H1 (cell line): Measurements from ENCODE around the gene ARHGAP22. TPM values are rescaled to one million over a fixed set of nuclear protein-coding genes. Genes with fewer than 3 reads are reported as not detected.

Source experiments
- BRCA1 ChIP-seq: IDR thresholded peaks from 2 replicates; pipeline ENCODE4 v1.6.1; 2012; ENCODE audit warnings: low read depth, low read length, improper control_type of control experiment
- EGR1 ChIP-seq: IDR thresholded peaks from 2 replicates; pipeline ENCODE4 v1.6.1; 2011; ENCODE audit warnings: low read depth, low read length, borderline replicate concordance
- KDM4A ChIP-seq: IDR thresholded peaks from one replicate; pipeline ENCODE4 v1.7.1; 2012; ENCODE audit warnings: low read depth, mild to moderate bottlenecking, moderate library complexity, low read length, inconsistent platforms; ENCODE audit not compliant: severe bottlenecking
- MAFK ChIP-seq: IDR thresholded peaks from 2 replicates; pipeline ENCODE4 v1.6.1; 2012; ENCODE audit warnings: low read depth, mild to moderate bottlenecking, improper control_type of control experiment, low read length
- MAX ChIP-seq: IDR thresholded peaks from 2 replicates; pipeline ENCODE4 v1.6.1; 2012; ENCODE audit warnings: inconsistent platforms
- RNF2 ChIP-seq: fragments of 200-900, 300-1000 bp; sonication (generic); IDR thresholded peaks from 2 replicates; pipeline ENCODE4 v1.7.1; 2016; ENCODE audit warnings: borderline replicate concordance, low read depth, mild to moderate bottlenecking, antibody characterized with exemption, low read length; ENCODE audit not compliant: poor library complexity, severe bottlenecking; ENCODE audit errors: missing control alignments
- TCF12 ChIP-seq: IDR thresholded peaks from 2 replicates; pipeline ENCODE4 v1.6.1; 2011; ENCODE audit warnings: low read depth, mild to moderate bottlenecking, low read length
- polyA plus RNA-seq, 7 experiments: library from polyadenylated mRNA; depleted of rRNA in 3 of 7; stranded (reverse) in 5 of 7; unstranded in 2 of 7; fragments of >200 nt in 5 of 7; fragments of 200-250 nt in 2 of 7; gene quantifications; 1 replicate in 5 of 7; 2 replicates in 1 of 7; 4 replicates in 1 of 7; pipeline versions ENCODE4 v1.2.1 to v1.2.3, GENCODE V29; 2011 to 2013; ENCODE audit warnings: missing spikeins in 2 of 7, mixed read lengths in 2 of 7
- total RNA-seq: library from RNA; stranded (reverse); fragmentation: NEBNext Ultra II Directional; extraction: Animal tissue kit (Norgen Biotek cat#: 25700); gene quantifications from 2 replicates; pipeline ENCODE4 v1.2.1, GENCODE V29; 2021

Gene ARHGAP22
- total and polyA plus RNA-seq, 2 of the 8 experiments (the other 6 are each of a cell fraction or from before 2014, with no cell fraction given), result 3.6 to 11.2 TPM

DNA sequence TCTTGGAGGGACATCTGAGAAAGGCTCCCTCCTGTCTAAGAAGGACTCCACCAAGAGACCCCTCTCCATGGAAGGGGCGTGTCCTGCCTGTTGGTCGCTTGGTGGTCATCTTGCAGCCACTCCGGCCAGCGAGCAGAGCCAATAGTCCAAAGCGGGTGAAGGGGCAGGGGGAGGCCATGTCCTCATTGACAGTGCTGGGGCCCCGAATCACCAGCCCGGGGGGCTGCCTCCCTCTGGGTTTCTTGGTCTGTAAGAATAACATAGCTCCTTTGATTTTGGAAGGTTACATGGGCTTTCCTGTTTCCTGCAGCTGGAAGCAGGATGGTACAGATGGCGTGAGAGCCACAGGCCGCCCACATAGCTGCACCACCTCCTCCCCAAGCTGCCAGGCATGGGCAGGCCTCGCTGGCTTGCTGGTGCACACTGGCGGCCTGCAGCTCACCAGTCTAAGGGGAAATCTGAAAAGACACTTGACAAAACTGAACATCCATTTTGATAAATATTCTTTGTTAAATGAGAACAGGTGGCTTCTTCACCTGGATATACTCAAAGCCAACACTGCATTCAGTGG, 105.8 kb downstream of the ARHGAP22 start (continued):
- TF ChIP-seq RNF2, result no peak
- TF ChIP-seq KDM4A, result no peak
- TF ChIP-seq BRCA1, result no peak
- TF ChIP-seq MAX, result no peak
- no peak for TF ChIP-seq MAFK
- no peak for TF ChIP-seq TCF12
- TF ChIP-seq EGR1, result no peak
